ENCODE measurements around the gene TMEM108.

DNA sequence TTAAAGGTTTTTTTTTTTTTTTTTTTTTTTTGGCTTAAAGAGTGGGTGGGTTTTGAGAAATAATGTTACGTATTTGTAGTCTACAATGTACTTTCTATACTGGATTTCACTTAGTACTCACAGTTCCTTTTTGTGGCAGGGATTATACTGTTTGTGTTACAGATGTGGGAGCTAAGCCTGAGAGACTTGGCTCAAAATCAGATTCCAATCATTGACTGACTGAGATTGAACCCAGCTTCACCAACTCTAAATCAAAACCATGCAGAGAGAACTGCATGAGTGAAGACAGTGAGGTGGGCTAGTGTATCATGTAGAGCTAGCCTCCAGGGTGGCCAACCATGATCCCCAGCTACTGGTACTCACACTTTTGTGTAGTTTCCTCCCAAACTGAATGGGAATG lies 68.0 kb downstream of the TMEM108 start:
- TF ChIP-seq, protein P1, sequence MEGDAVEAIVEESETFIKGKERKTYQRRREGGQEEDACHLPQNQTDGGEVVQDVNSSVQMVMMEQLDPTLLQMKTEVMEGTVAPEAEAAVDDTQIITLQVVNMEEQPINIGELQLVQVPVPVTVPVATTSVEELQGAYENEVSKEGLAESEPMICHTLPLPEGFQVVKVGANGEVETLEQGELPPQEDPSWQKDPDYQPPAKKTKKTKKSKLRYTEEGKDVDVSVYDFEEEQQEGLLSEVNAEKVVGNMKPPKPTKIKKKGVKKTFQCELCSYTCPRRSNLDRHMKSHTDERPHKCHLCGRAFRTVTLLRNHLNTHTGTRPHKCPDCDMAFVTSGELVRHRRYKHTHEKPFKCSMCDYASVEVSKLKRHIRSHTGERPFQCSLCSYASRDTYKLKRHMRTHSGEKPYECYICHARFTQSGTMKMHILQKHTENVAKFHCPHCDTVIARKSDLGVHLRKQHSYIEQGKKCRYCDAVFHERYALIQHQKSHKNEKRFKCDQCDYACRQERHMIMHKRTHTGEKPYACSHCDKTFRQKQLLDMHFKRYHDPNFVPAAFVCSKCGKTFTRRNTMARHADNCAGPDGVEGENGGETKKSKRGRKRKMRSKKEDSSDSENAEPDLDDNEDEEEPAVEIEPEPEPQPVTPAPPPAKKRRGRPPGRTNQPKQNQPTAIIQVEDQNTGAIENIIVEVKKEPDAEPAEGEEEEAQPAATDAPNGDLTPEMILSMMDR (IDR thresholded peaks at IDR 0.05), result no peak
- no peak for TF ChIP-seq ZFX (IDR thresholded peaks at IDR 0.05; ENCODE audit: borderline replicate concordance)

Measured in 22Rv1 (cell line).